ENCODE measurements around the gene POLR2I. TPM values are rescaled to one million over a fixed set of nuclear protein-coding genes. Genes with fewer than 3 reads are reported as not detected.

The POLR2I gene
- total and polyA plus RNA-seq, 2 of the 13 experiments (the other 11 are each of a cell fraction or from before 2014, with no cell fraction given) = 40.5 to 104 TPM

DNA sequence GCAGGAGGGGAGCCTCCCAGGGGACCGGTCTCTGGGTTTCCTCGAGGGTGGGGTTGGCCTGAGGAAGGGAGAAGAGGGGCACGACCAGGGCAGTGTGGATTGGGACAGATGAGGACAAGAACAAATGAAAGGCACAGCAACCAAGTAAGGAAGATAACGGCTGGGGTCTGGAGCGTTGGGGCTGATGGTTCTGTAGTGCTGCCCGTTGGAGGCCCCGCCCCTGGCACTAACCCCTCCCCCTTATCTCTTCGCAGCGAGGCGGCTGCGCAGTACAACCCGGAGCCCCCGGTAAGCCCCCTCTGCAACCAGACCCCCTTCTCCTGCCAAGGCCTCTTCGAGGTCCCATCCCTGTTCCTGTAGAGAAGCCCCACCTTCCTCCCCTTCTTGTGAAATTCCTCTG lies 27.4 kb upstream of the POLR2I start (continued):
- TF ChIP-seq NFATC3 (CRISPR knock-in tag; IDR thresholded peaks at IDR 0.05) (no peak), KLF12 (CRISPR knock-in tag; IDR thresholded peaks at IDR 0.05; ENCODE audit: borderline replicate concordance) (no peak), ZNF629 (CRISPR knock-in tag; conservative IDR thresholded peaks at IDR 0.05) (no peak), NCOR1 (IDR thresholded peaks at IDR 0.05; ENCODE audit: borderline replicate concordance, low read length) (no peak), MED13 (CRISPR knock-in tag; IDR thresholded peaks at IDR 0.05) (no peak)

DNA sequence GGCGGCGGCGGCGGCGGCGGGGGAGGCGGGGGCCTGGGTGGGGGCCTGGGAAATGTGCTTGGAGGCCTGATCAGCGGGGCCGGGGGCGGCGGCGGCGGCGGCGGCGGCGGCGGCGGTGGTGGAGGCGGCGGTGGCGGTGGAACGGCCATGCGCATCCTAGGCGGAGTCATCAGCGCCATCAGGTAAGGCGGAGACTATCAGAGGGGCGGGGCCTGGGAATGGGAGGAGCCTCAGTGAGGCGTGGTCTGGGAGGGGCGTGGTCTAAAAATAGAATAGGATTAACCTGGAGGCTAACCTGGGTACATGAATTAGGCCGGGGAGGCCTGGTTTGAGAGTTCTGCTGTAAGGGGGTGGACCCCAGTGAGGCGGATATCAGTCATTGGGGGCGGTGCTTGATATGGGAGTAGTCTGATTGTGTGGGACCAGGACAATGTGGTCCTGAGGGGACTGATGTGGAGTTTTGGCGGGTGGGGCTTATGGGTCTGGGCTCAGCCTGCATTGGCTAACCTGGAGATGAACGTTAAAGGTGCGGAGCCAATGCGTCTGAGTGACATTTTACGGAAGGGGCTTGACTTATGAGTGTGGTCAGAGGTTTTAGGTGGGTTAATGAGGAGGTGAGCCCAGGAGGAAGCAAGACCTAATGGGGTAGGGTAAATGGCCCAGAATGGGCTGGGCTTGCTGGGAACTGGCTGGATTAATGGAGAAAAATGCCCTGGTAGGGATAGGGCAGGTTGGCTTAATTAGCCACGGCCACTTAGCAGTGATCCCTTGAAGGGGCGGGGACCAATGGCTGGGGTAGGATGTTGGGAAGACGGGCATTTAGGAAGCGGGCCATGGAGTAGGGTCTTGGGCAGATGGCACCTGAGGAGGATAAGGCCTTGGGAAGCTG lies 26.6 kb upstream of the POLR2I start:
- WGBS (ENCODE audit: low lambda C conversion rate) = 42% methylated on average over 24 of the region's 42 CpGs
- no peaks in the 10 kb centered on the region for H3K9me3 ChIP-seq (ENCODE audit: low read length)
- no peak overlapping the region for H3K27ac ChIP-seq (ENCODE audit: extremely low read length, insufficient read depth, low read length)
- peaks cover 8% of the 10 kb centered on the region for H4K20me1 ChIP-seq (ENCODE audit: insufficient read depth, low read length)
- H3K4me1 ChIP-seq (ENCODE audit: insufficient read depth, low read length) = peaks cover 18% of the 10 kb centered on the region
- ATAC-seq (peak; percentile 54), DNase-seq (ENCODE audit: low spot score) (peak; percentile 73), FAIRE-seq (peak; percentile 56)
- no TSS peak for BruUV-seq (replicated peaks)
- in situ Hi-C loops (cut with HindIII; ENCODE audit: extremely low pct_ligation_motif_present, low pct_unique_long_range_greater_than_20kb) (no loop called here), intact Hi-C loops (cut with micrococcal nuclease; ENCODE audit: unreplicated experiment) (loop anchor here (2.0 kb wide), 1 partner anchor 14 kb away; no protein-coding TSS in a partner anchor)
- ChIA-PET CTCF (ENCODE audit: low intra/inter-chr PET ratio, low total read pairs) (no interaction called here), POLR2A (interaction anchor here (2.0 kb wide), 3 partner anchors 13 to 26 kb away, joined by 11 to 51 read pairs (median 14); partner anchors contain the start of genes POLR2I and TBCB)
- H3K36me3 ChIP-seq (replicated peaks in 1 of 2; ENCODE audit: control insufficient read depth in 1 of 2, insufficient read depth in 2 of 2, low read length in 2 of 2) = peaks cover 17 to 27% of the 10 kb centered on the region in 2 experiments
- H3K79me2 ChIP-seq (ENCODE audit: insufficient read depth, low read length) = peaks cover 16% of the 10 kb centered on the region
- peak overlapping the region; percentile 69 for H3K4me2 ChIP-seq (ENCODE audit: low read depth, low read length)
- H3K4me3 ChIP-seq (replicated peaks in 1 of 3; ENCODE audit: insufficient read depth in 1 of 3, low read depth in 2 of 3, low read length in 3 of 3) = peak overlapping the region; percentile 79 to 100 (median 98); a peak in 5 of 6 replicates
- H3K27me3 ChIP-seq (ENCODE audit: control insufficient read depth in 1 of 2, insufficient read depth in 2 of 2, low read length in 2 of 2) = no peaks in the 10 kb centered on the region; a peak in 1 of 5 replicates
- H2AFZ ChIP-seq (ENCODE audit: low read length) = no peak overlapping the region
- peak overlapping the region; percentile 99; the same call in 1 of the 2 replicates for H3K9ac ChIP-seq (ENCODE audit: insufficient read depth, low read depth, low read length)
- TF ChIP-seq SAP130 (CRISPR knock-in tag; IDR thresholded peaks at IDR 0.05; ENCODE audit: low read depth) (peak; percentile 0; the same call in 1 of the 2 replicates), HMG20A (CRISPR knock-in tag; IDR thresholded peaks at IDR 0.05; ENCODE audit: borderline replicate concordance) (no peak), YY1 (IDR thresholded peaks at IDR 0.05; ENCODE audit: insufficient read depth, insufficient replicate concordance, low read depth, low read length) (peak; percentile 47), MXI1 (IDR thresholded peaks at IDR 0.05; ENCODE audit: borderline replicate concordance, low read depth, low read length) (peak; percentile 53; the same call in 1 of the 3 replicates), ARHGAP35 (CRISPR knock-in tag; IDR thresholded peaks at IDR 0.05; ENCODE audit: borderline replicate concordance) (no peak), SPEN (CRISPR knock-in tag; IDR thresholded peaks at IDR 0.05; ENCODE audit: low read depth) (peak; percentile 21; the same call in 1 of the 2 replicates)
- TF ChIP-seq, protein P1, sequence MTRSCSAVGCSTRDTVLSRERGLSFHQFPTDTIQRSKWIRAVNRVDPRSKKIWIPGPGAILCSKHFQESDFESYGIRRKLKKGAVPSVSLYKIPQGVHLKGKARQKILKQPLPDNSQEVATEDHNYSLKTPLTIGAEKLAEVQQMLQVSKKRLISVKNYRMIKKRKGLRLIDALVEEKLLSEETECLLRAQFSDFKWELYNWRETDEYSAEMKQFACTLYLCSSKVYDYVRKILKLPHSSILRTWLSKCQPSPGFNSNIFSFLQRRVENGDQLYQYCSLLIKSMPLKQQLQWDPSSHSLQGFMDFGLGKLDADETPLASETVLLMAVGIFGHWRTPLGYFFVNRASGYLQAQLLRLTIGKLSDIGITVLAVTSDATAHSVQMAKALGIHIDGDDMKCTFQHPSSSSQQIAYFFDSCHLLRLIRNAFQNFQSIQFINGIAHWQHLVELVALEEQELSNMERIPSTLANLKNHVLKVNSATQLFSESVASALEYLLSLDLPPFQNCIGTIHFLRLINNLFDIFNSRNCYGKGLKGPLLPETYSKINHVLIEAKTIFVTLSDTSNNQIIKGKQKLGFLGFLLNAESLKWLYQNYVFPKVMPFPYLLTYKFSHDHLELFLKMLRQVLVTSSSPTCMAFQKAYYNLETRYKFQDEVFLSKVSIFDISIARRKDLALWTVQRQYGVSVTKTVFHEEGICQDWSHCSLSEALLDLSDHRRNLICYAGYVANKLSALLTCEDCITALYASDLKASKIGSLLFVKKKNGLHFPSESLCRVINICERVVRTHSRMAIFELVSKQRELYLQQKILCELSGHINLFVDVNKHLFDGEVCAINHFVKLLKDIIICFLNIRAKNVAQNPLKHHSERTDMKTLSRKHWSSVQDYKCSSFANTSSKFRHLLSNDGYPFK (CRISPR knock-in tag; IDR thresholded peaks at IDR 0.05; ENCODE audit: borderline replicate concordance) = 0 out of 2 replicates have a peak, but pooled peaks have one; percentile 17
- TF ChIP-seq, protein P2, sequence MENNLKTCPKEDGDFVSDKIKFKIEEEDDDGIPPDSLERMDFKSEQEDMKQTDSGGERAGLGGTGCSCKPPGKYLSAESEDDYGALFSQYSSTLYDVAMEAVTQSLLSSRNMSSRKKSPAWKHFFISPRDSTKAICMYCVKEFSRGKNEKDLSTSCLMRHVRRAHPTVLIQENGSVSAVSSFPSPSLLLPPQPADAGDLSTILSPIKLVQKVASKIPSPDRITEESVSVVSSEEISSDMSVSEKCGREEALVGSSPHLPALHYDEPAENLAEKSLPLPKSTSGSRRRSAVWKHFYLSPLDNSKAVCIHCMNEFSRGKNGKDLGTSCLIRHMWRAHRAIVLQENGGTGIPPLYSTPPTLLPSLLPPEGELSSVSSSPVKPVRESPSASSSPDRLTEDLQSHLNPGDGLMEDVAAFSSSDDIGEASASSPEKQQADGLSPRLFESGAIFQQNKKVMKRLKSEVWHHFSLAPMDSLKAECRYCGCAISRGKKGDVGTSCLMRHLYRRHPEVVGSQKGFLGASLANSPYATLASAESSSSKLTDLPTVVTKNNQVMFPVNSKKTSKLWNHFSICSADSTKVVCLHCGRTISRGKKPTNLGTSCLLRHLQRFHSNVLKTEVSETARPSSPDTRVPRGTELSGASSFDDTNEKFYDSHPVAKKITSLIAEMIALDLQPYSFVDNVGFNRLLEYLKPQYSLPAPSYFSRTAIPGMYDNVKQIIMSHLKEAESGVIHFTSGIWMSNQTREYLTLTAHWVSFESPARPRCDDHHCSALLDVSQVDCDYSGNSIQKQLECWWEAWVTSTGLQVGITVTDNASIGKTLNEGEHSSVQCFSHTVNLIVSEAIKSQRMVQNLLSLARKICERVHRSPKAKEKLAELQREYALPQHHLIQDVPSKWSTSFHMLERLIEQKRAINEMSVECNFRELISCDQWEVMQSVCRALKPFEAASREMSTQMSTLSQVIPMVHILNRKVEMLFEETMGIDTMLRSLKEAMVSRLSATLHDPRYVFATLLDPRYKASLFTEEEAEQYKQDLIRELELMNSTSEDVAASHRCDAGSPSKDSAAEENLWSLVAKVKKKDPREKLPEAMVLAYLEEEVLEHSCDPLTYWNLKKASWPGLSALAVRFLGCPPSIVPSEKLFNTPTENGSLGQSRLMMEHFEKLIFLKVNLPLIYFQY (CRISPR knock-in tag; IDR thresholded peaks at IDR 0.05; ENCODE audit: borderline replicate concordance) = no peak
